HCT116 (cell line): ENCODE measurements around the gene EHMT1. TPM values are rescaled to one million over a fixed set of nuclear protein-coding genes. Genes with fewer than 3 reads are reported as not detected.

Experiments
- ATAC-seq: fragments of 200-7000 bp; cut with Tn5 transposase; 2 replicates; pipeline ENCODE4 v1.9.1; 2020; ENCODE audit warnings: mild to moderate bottlenecking, moderate library complexity
- BruUV-seq: library from RNA; stranded (reverse); fragments of 400-500 nt; replicated peaks from 2 replicates; lab custom pipeline; 2021; lab: Mats Ljungman, UMichigan
- CTCF ChIA-PET: fragments of 300-600 bp; sonication (Branson Sonifier 250); formaldehyde crosslinking; loops from one replicate; lab custom pipeline; 2021; ENCODE audit warnings: antibody characterized with exemption; lab: Charles Lee
- POLR2A ChIA-PET: fragments of 300-600, 350-600 bp; sonication (Branson Sonifier 250); formaldehyde crosslinking; loops from one replicate; lab custom pipeline; 2021; ENCODE audit warnings: antibody characterized with exemption; lab: Charles Lee
- RAD21 ChIA-PET, 2 experiments: fragments of 300-600 bp; sonication (Branson Sonifier 250); formaldehyde crosslinking; loops; one replicate each; lab custom pipeline; 2023; ENCODE audit warnings: low total read pairs in 2 of 2; ENCODE audit not compliant: uncharacterized antibody in 2 of 2, unreplicated experiment in 2 of 2, low non-redundant PET in 1 of 2; lab: Charles Lee
- DNase-seq: peaks from one replicate; pipeline ENCODE4 v3.0.0-alpha.2; 2010; ENCODE audit warnings: low read depth, low spot score
- H2AFZ ChIP-seq: fragments of 200-600 bp; shearing (Covaris generic), sonication (generic); 2 replicates; pipeline ENCODE4 v1.6.1; 2017; ENCODE audit warnings: low read depth, mixed run types, mixed read lengths, antibody characterized with exemption, low read length; ENCODE audit not compliant: poor library complexity, severe bottlenecking
- H3K27ac ChIP-seq: 2 replicates; pipeline ENCODE4 v1.5.1; 2012; ENCODE audit warnings: low read depth, low read length
- H3K27me3 ChIP-seq: fragments of 200-600 bp; sonication (generic); 2 replicates; pipeline ENCODE4 v1.6.1; 2016; ENCODE audit warnings: mixed run types, low read length, mixed read lengths; ENCODE audit not compliant: insufficient read depth
- H3K36me3 ChIP-seq, 2 experiments: fragments of 200-500 bp in 1 of 2; fragments of 200-600 bp in 1 of 2; sonication (Bioruptor generic) in 1 of 2; sonication (generic) in 1 of 2; 2 replicates each; pipeline versions ENCODE4 v1.5.1 to v1.6.1; 2014 to 2016; ENCODE audit warnings: low read length in 2 of 2, inconsistent platforms in 1 of 2, mixed read lengths in 1 of 2, mixed run types in 1 of 2; ENCODE audit not compliant: insufficient read depth in 2 of 2, control insufficient read depth in 1 of 2
- H3K4me1 ChIP-seq, 2 experiments: fragments of 200-600 bp in 1 of 2; sonication (generic) in 1 of 2; 2 replicates each; pipeline versions ENCODE4 v1.5.1 to v1.6.1; 2012 to 2017; ENCODE audit warnings: low read length in 2 of 2, inconsistent platforms in 1 of 2, mild to moderate bottlenecking in 1 of 2, mixed read lengths in 1 of 2, mixed run types in 1 of 2, moderate library complexity in 1 of 2; ENCODE audit not compliant: insufficient read depth in 2 of 2, control insufficient read depth in 1 of 2
- H3K4me2 ChIP-seq: fragments of 200-600 bp; sonication (generic); 2 replicates; pipeline ENCODE4 v1.6.1; 2017; ENCODE audit warnings: mixed run types, low read length, mixed read lengths
- H3K4me3 ChIP-seq, 2 experiments: fragments of 200-600 bp in 1 of 2; sonication (generic) in 1 of 2; replicated peaks in 1 of 2; 2 replicates each; pipeline ENCODE4 v1.5.1; 2011 to 2016; ENCODE audit warnings: low read length in 2 of 2, control low read depth in 1 of 2, low read depth in 1 of 2, mild to moderate bottlenecking in 1 of 2, mixed read lengths in 1 of 2, mixed run types in 1 of 2
- H3K79me2 ChIP-seq: fragments of 200-600 bp; sonication (generic); 2 replicates; pipeline ENCODE4 v1.6.1; 2017; ENCODE audit warnings: mild to moderate bottlenecking, mixed run types, low read length, moderate library complexity, mixed read lengths; ENCODE audit not compliant: insufficient read depth
- H3K9ac ChIP-seq: fragments of 200-600 bp; sonication (generic); 2 replicates; pipeline ENCODE4 v1.6.1; 2016; ENCODE audit warnings: low read length, mixed read lengths
- H3K9me2 ChIP-seq: fragments of 200-600 bp; sonication (generic), shearing (Covaris generic); 2 replicates; pipeline ENCODE4 v1.6.1; 2017; ENCODE audit warnings: mixed run types, mild to moderate bottlenecking, moderate library complexity; ENCODE audit not compliant: insufficient read depth
- H3K9me3 ChIP-seq, 2 experiments: fragments of 200-500 bp in 1 of 2; fragments of 200-600 bp in 1 of 2; sonication (Bioruptor generic) in 1 of 2; sonication (generic) in 1 of 2; 2 replicates each; pipeline ENCODE4 v1.6.1; 2014 to 2017; ENCODE audit warnings: low read length in 2 of 2, mixed read lengths in 2 of 2, inconsistent platforms in 1 of 2, low read depth in 1 of 2, mild to moderate bottlenecking in 1 of 2, mixed run types in 1 of 2, moderate library complexity in 1 of 2; ENCODE audit not compliant: control insufficient read depth in 1 of 2, insufficient read depth in 1 of 2
- H4K20me1 ChIP-seq: fragments of 200-600 bp; sonication (generic), shearing (Covaris generic); 2 replicates; pipeline ENCODE4 v1.6.1; 2017; ENCODE audit warnings: mixed run types, mild to moderate bottlenecking, moderate library complexity; ENCODE audit not compliant: insufficient read depth
- CEBPB ChIP-seq: IDR thresholded peaks from 2 replicates; pipeline ENCODE4 v1.6.1; 2012; ENCODE audit warnings: low read depth
- CTCF ChIP-seq, 3 experiments: fragments of 200-600 bp in 1 of 3; sonication (generic) in 1 of 3; IDR thresholded peaks in 2 of 3; conservative IDR thresholded peaks in 1 of 3; 2 replicates each; pipeline ENCODE4 v1.5.1; 2012 to 2017; ENCODE audit warnings: low read depth in 2 of 3, low read length in 2 of 3, antibody characterized with exemption in 1 of 3, borderline replicate concordance in 1 of 3, control low read depth in 1 of 3, mild to moderate bottlenecking in 1 of 3, mixed read lengths in 1 of 3, mixed run types in 1 of 3, moderate library complexity in 1 of 3; ENCODE audit not compliant: insufficient read depth in 1 of 3
- EGR1 ChIP-seq: IDR thresholded peaks from 2 replicates; pipeline ENCODE4 v1.6.1; 2012; ENCODE audit warnings: low read depth
- ELF1 ChIP-seq: IDR thresholded peaks from 2 replicates; pipeline ENCODE4 v1.6.1; 2012; ENCODE audit warnings: low read depth, borderline replicate concordance
- EZH2 ChIP-seq: fragments of 200-600 bp; sonication (generic); IDR thresholded peaks from 2 replicates; pipeline ENCODE4 v1.6.1; 2017; ENCODE audit warnings: antibody characterized with exemption, mixed run types
- FOSL1 ChIP-seq: IDR thresholded peaks from 2 replicates; pipeline ENCODE4 v1.6.1; 2012; ENCODE audit warnings: low read depth
- POLR2A ChIP-seq: IDR thresholded peaks from 2 replicates; pipeline ENCODE4 v1.7.0; 2011; ENCODE audit warnings: borderline replicate concordance; ENCODE audit not compliant: insufficient read depth, insufficient read length; ENCODE audit errors: extremely low read depth
- POLR2AphosphoS5 ChIP-seq: IDR thresholded peaks from 2 replicates; pipeline ENCODE4 v1.6.1; 2011; ENCODE audit warnings: mild to moderate bottlenecking, low read depth, low read length, moderate library complexity
- RAD21 ChIP-seq: IDR thresholded peaks from 2 replicates; pipeline ENCODE4 v1.6.1; 2012; ENCODE audit warnings: low read depth, mild to moderate bottlenecking
- SP1 ChIP-seq: IDR thresholded peaks from 2 replicates; pipeline ENCODE4 v1.6.1; 2012; ENCODE audit warnings: low read depth
- TCF7L2 ChIP-seq: IDR thresholded peaks from 2 replicates; pipeline ENCODE4 v1.7.0; 2011; ENCODE audit warnings: borderline replicate concordance, inconsistent platforms; ENCODE audit not compliant: insufficient read depth, insufficient read length; ENCODE audit errors: extremely low read depth
- YY1 ChIP-seq: IDR thresholded peaks from 2 replicates; pipeline ENCODE4 v1.6.1; 2011; ENCODE audit warnings: low read length, low read depth, moderate library complexity, mild to moderate bottlenecking; ENCODE audit not compliant: insufficient replicate concordance; ENCODE audit errors: extremely low read depth
- ZFX ChIP-seq: fragments of 450-650 bp; IDR thresholded peaks from 2 replicates; pipeline ENCODE4 v1.6.1; 2017
- ZNF274 ChIP-seq: fragments of 200-500 bp; sonication (Bioruptor generic); IDR thresholded peaks from 2 replicates; pipeline ENCODE4 v1.6.1; 2014; ENCODE audit warnings: mild to moderate bottlenecking, low read depth, low read length, inconsistent platforms
- intact Hi-C: fragments of 100-400 bp; cut with micrococcal nuclease; formaldehyde crosslinking; loops from 2 replicates; pipeline ENCODE4 v1.10.0; 2022
- total RNA-seq: library from RNA; stranded (reverse); gene quantifications from one replicate; pipeline ENCODE4 v1.2.1, GENCODE V29; 2021; ENCODE audit not compliant: unreplicated experiment
- TF ChIP-seq, protein P1 (sequence below): IDR thresholded peaks from 2 replicates; pipeline ENCODE4 v1.6.1; 2011; ENCODE audit warnings: mild to moderate bottlenecking, low read length, moderate library complexity; ENCODE audit not compliant: insufficient replicate concordance; ENCODE audit errors: extremely low read depth
- TF ChIP-seq, protein P2 (sequence below): IDR thresholded peaks from 2 replicates; pipeline ENCODE4 v1.6.1; 2012

Gene EHMT1
- total RNA-seq, 1 experiment from 2014 or later: 86.1 TPM

DNA sequence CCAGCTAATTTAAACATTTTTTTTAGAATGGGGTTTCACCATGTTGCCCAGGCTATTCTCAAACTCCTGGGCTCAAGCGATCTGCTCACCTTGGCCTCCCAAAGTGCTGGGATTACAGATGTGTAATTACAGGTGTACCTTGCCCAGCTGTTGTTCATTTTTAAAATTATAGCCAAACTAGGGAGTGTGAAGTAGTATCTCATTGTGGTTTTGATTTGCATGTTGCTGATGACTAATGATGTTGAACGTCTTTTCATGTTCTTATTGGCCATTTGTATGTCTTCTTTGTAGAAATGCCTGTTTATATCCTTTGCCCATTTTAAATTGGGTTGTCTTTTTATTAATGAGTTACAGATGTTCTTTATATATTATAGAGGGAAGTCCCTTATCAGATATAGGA, 31.5 kb downstream of the EHMT1 start:
- H3K36me3 ChIP-seq: peaks cover 3 to 5% of the 10 kb centered on the region in 2 experiments; a peak in 1 of 4 replicates
- no peaks in the 10 kb centered on the region for H3K4me1 ChIP-seq
- POLR2A ChIA-PET: no interaction called here
- H3K4me2 ChIP-seq: no peak overlapping the region
- intact Hi-C loops: no loop called here
- H3K79me2 ChIP-seq: peaks cover 96% of the 10 kb centered on the region
- TF ChIP-seq FOSL1: no peak
- no peak for TF ChIP-seq POLR2AphosphoS5
- TF ChIP-seq ELF1: no peak
- TF ChIP-seq ZFX: no peak
- TF ChIP-seq CTCF (IDR thresholded peaks at IDR 0.05 in 2 of 3, conservative IDR thresholded peaks at IDR 0.05 in 1 of 3; ENCODE audit: borderline replicate concordance in 1 of 3, insufficient read depth in 1 of 3, low read depth in 2 of 3, low read length in 2 of 3): no peak
- TF ChIP-seq EZH2: no peak
- no peak for TF ChIP-seq TCF7L2
- TF ChIP-seq POLR2A: no peak
- no peak for TF ChIP-seq YY1
- no peak for TF ChIP-seq RAD21
- TF ChIP-seq ZNF274: no peak
- TF ChIP-seq, protein P1, sequence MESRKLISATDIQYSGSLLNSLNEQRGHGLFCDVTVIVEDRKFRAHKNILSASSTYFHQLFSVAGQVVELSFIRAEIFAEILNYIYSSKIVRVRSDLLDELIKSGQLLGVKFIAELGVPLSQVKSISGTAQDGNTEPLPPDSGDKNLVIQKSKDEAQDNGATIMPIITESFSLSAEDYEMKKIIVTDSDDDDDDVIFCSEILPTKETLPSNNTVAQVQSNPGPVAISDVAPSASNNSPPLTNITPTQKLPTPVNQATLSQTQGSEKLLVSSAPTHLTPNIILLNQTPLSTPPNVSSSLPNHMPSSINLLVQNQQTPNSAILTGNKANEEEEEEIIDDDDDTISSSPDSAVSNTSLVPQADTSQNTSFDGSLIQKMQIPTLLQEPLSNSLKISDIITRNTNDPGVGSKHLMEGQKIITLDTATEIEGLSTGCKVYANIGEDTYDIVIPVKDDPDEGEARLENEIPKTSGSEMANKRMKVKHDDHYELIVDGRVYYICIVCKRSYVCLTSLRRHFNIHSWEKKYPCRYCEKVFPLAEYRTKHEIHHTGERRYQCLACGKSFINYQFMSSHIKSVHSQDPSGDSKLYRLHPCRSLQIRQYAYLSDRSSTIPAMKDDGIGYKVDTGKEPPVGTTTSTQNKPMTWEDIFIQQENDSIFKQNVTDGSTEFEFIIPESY: no peak
- no peak for TF ChIP-seq SP1
- TF ChIP-seq CEBPB: no peak
- TF ChIP-seq, protein P2, sequence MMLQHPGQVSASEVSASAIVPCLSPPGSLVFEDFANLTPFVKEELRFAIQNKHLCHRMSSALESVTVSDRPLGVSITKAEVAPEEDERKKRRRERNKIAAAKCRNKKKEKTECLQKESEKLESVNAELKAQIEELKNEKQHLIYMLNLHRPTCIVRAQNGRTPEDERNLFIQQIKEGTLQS: no peak
- no peak for TF ChIP-seq EGR1
- no TSS peak for BruUV-seq
- CTCF ChIA-PET: no interaction called here
- no peak overlapping the region for H3K4me3 ChIP-seq
- no peak overlapping the region for H2AFZ ChIP-seq
- H3K9ac ChIP-seq: no peak overlapping the region
- no peak overlapping the region for H3K27ac ChIP-seq
- RAD21 ChIA-PET: no interaction called here
- no peak for DNase-seq
- H4K20me1 ChIP-seq: peaks cover 1% of the 10 kb centered on the region; the same call in 1 of the 2 replicates
- no peaks in the 10 kb centered on the region for H3K9me3 ChIP-seq
- no peak for ATAC-seq
- no peaks in the 10 kb centered on the region for H3K27me3 ChIP-seq
- no peaks in the 10 kb centered on the region for H3K9me2 ChIP-seq
